Fibroblast of gingiva (primary cell): ENCODE results near the gene ATAT1.

Source experiments
- DNase-seq: peaks from one replicate; pipeline ENCODE4 v3.0.0-alpha.2; 2011; ENCODE audit warnings: low read depth

The ATAT1 gene

DNA sequence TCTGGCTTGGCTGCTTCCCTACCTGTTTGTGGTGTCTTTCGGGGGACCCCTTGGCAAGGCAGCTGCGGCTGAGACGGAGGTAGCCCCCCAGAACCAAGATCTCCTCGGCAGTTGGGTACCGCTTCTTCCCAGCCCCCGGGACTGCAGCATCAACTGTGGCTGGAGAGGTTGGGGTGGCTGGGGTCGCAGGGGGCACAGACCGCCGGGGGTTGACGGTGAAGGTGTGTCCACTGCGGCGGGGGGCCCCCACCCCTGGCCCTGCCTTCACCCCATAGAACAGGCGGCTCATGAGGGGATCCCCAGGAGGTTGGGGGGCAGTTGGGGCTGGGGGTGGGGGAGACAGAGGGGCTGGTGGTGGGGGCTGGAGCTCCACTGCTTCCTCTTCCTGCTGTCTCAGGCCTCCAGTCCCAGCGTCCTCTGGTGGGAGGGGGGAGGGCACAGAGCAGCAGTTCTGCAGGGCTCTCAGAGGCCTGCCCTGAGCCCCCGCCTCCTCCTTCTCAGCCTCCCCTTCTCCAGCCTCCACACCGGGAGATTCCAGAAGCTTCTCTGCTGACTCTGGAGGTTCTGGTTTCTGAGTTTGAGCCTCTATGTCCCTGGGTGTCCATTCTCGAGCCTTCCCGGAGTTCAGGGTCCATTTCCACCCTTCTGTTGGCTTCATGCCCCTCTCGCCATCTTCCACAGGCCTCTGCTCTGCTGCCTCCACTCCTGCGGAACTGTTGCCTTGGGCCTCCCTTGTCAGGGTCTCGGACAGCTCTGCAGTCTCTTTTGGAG is 57.9 kb downstream of the ATAT1 start:
- no peak for DNase-seq

GRCh38 chr6:30685157-30686008 is 58.7 kb downstream of the ATAT1 start:
- no peak for DNase-seq

GRCh38 chr6:30686009-30686907 is 59.6 kb downstream of the ATAT1 start, which contains the start of gene PPP1R18:
TSS of gene PPP1R18 (minus strand) at chr6:30686645. CDS start at chr6:30686018, 627 bp downstream.
- peak; percentile 77 for DNase-seq

GRCh38 chr6:30686908-30687658 is 60.4 kb downstream of the ATAT1 start:
- DNase-seq, result peak; percentile 99

- peak; percentile 46 for DNase-seq
These were observed 61.2 kb downstream of the ATAT1 start for GRCh38 chr6:30687659-30688431.

- DNase-seq, result no peak
These were observed 61.9 kb downstream of the ATAT1 start for GRCh38 chr6:30688569-30688968.

- DNase-seq, result no peak
These were observed 62.6 kb downstream of the ATAT1 start for GRCh38 chr6:30689022-30689865.

DNA sequence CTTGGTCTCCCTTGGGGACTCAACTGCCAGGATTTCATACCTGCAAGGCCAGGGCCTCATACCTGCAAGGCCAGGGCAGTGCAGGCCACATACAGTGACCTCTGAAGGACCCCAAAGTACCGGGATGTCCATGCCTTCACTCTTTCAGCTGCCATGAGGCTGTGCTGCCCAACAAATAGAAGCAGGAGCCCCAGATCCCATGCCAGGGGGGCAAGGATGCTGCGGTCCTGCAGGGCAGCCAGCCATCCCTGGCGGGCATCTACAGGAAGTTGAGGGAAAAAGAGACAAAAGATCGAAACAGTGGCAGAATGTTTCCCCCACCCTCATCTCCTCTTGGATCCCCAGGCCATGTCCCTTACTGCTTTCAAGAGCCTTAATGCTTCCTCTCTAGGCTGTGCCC is 63.3 kb downstream of the ATAT1 start:
- no peak for DNase-seq

DNA sequence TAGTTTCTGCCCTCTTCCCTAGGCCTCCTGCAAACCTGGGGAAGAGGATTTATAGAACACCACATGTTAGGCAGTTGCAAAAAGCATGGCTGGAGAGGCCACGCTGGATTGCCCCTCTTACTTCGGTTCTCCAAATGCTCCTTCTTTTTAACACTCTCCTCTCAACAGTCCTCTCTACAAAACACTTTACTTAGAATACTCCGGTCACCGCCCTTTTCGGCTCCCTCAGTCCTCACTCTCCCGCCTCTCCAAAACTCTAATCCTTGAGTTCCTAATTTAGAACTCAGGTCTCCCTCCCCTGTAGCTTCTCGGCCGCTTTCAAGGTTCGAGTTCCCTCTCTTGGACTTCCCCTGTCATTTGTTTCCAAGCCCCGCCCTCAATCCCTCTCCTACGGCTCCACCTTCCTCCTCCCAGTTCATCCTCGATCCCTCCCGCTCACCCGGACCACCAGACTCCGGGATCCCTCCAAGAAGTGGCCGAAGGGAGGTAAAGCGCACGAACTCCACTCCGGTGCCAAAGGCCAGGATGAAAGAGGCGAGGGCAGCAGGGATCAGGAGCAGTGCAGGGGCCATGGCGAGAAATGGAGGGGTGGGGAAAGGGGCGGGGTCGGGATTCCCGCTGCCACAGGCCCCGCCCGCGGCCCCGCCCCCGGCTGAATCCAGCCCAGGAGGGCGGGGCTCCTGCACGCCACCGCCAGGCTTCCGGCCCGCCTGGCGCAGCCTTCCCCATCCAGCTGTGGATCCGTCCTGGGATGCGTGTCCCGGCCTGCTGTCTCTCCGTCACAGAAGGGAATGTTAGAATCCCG is 63.9 kb downstream of the ATAT1 start, which contains the start of gene NRM:
NRM (minus strand) TSS at position 582 of the 805 bp plus-strand sequence; CDS start at position 572, 10 bp downstream.
- DNase-seq, result peak; percentile 80

DNA sequence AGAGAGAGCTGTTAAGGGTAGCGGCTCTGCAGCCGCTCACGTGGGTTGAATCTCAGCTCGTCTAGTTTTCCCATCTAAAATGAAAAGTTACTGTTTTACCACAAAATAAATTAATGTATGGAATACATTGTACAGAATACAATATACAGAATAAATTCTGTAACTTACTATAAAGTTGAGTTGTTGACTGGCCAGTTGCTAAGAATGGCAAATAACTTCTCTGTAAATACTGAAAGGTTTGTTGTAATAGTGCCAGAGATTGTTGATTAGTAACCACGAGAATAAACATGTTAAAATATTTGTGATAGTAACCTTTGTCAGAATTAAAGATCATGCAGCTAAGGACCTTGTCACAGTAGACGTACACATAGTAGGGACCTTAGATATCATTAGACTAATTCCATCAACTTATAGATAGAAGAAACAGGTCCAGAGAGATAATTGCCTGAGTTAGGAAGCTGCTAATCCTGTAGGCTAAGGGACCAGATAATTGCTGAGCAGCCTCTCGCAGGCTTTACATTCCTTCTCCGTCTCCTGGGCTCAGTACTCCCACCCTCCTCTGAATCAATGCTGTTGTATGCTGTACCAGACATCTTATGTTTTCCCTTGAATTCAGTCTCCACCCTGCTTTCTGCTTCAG is 64.7 kb downstream of the ATAT1 start:
- no peak for DNase-seq
